Kidney (tissue), 14 donors: ENCODE data around the gene KCNC1. TPM values are rescaled to one million over a fixed set of nuclear protein-coding genes. Genes with fewer than 3 reads are reported as not detected.

ENCODE experiments used
- DNase-seq, 5 donors: peaks; one replicate each; pipeline ENCODE4 v3.0.0-alpha.2; 2013 to 2020
- FAIRE-seq: peaks from 2 replicates; lab custom pipeline; 2012; peaks lifted over from hg19 to GRCh38; lab: Jason Lieb, UNC
- H3K27ac ChIP-seq, 2 donors: one replicate each; pipeline ENCODE4 v1.7.0; 2013; ENCODE audit warnings: low read depth in 2 of 2, low read length in 2 of 2, inconsistent platforms in 1 of 2
- H3K27me3 ChIP-seq: one replicate; pipeline ENCODE4 v1.7.1; 2013; ENCODE audit warnings: low read length, inconsistent platforms; ENCODE audit not compliant: control insufficient read depth, insufficient read depth
- H3K36me3 ChIP-seq, 3 donors: one replicate each; pipeline versions ENCODE4 v1.7.0 to v1.7.1; 2013; ENCODE audit warnings: low read length in 3 of 3, control low read depth in 1 of 3, inconsistent platforms in 1 of 3; ENCODE audit not compliant: insufficient read depth in 3 of 3, control insufficient read depth in 2 of 3
- H3K4me1 ChIP-seq, 3 donors: one replicate each; pipeline versions ENCODE4 v1.7.0 to v1.7.1; 2013; ENCODE audit warnings: low read length in 3 of 3, inconsistent platforms in 1 of 3, low read depth in 1 of 3; ENCODE audit not compliant: control insufficient read depth in 2 of 3, insufficient read depth in 2 of 3
- H3K4me3 ChIP-seq, 3 donors: one replicate each; pipeline versions ENCODE4 v1.7.0 to v1.8.1; 2013; ENCODE audit warnings: low read length in 3 of 3, control low read depth in 1 of 3, inconsistent platforms in 1 of 3
- H3K9ac ChIP-seq, 3 donors: one replicate each; pipeline versions ENCODE4 v1.7.0 to v1.7.1; 2013; ENCODE audit warnings: low read length in 3 of 3, control low read depth in 1 of 3, inconsistent platforms in 1 of 3
- H3K9me3 ChIP-seq, 3 donors: one replicate each; pipeline versions ENCODE4 v1.7.0 to v1.7.1; 2013; ENCODE audit warnings: low read length in 3 of 3, control low read depth in 1 of 3, inconsistent platforms in 1 of 3; ENCODE audit not compliant: control insufficient read depth in 2 of 3, insufficient read depth in 1 of 3
- CTCF ChIP-seq: IDR thresholded peaks from 3 replicates; pipeline ENCODE4 v1.5.1; 2012; ENCODE audit warnings: mild to moderate bottlenecking, moderate library complexity, borderline replicate concordance; ENCODE audit not compliant: insufficient read depth; ENCODE audit errors: extremely low read depth
- intact Hi-C: fragments of 100-400 bp; cut with DNase I; formaldehyde crosslinking; loops from one replicate; pipeline ENCODE4 v1.11.1; 2022
- polyA plus RNA-seq: library from polyadenylated mRNA; stranded (reverse); fragments of 350-450 nt; fragmentation: Illumina TruSeq; extraction: RNeasy Lipid Tissue Mini Kit (QIAGEN cat#74804); gene quantifications from one replicate; pipeline ENCODE4 v1.2.3, GENCODE V29; 2014; ENCODE audit warnings: low read depth, low replicate concordance; ENCODE audit not compliant: insufficient read depth
- total RNA-seq: library from RNA; stranded (reverse); fragmentation: NEBNext Ultra II Directional; extraction: Animal tissue kit (Norgen Biotek cat#: 25700); gene quantifications from one replicate; pipeline ENCODE4 v1.2.1, GENCODE V29; 2021
- donor health status: control.
- donor health status: control.
- donor health status: control.
- donor health status: control.
- donor health status: control.
- donor health status: DM: yes; HTN: yes; CAD: no.
- donor health status: Normal renal cell carcinoma (clear cell type).

Gene KCNC1
- total and polyA plus RNA-seq, 2 donors from 2014 or later: 0.03 TPM; not detected in 1

GRCh38 chr11:17831883-17832282, 97.3 kb downstream of the KCNC1 start:
- Histone ChIP-seq H3K36me3 (no peaks in the 10 kb centered on the region), H3K4me3 (no peak overlapping the region), H3K27ac (no peak overlapping the region), H3K9me3 (no peaks in the 10 kb centered on the region), H3K4me1 (peaks cover 0 to 2% (median 0%) of the 10 kb centered on the region in 3 donors), H3K9ac (no peak overlapping the region), H3K27me3 (no peaks in the 10 kb centered on the region)
- FAIRE-seq (no peak), DNase-seq (no peak)
- intact Hi-C loops: no loop called here
- no peak for TF ChIP-seq CTCF

Other genes starting within 250 kb of the KCNC1 start
- 38.6 TPM for gene USH1C, start 190.4 kb upstream of the KCNC1 start, total RNA-seq
- 107 TPM for gene USH1C, start 190.4 kb upstream of the KCNC1 start, polyA plus RNA-seq
- 0.06 TPM for gene OTOG, start 187.5 kb upstream of the KCNC1 start, total RNA-seq
- gene OTOG, start 187.5 kb upstream of the KCNC1 start, polyA plus RNA-seq: not detected
- gene MYOD1, start 15.2 kb upstream of the KCNC1 start, total RNA-seq: not detected
- not detected for gene MYOD1, start 15.2 kb upstream of the KCNC1 start, polyA plus RNA-seq